Measurements from ENCODE around the gene APBB1. TPM values are rescaled to one million over a fixed set of nuclear protein-coding genes. Genes with fewer than 3 reads are reported as not detected.

APBB1 gene
- total and polyA plus RNA-seq, 2 experiments from 2014 or later, result 188 to 193 TPM

DNA sequence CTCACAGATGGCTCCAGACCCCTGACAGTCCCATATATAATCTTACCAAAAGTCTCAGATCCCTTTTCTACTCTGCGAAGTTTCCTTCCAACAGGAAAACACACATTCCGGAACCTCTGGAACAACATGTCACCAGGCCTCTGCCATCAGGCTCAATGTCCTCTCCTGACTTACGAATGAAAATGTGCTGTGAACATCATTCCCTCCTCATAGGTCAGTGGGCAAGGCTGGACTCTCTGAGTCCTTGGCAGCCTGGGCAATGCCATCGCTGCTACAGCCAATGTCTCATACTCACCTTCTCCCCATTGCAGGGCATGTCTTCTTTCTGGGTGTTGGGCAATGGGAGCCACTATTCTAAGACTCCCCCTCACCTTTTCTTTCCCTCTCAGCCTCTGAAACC, 23.5 kb upstream of the APBB1 start:
- TF ChIP-seq, protein P1, sequence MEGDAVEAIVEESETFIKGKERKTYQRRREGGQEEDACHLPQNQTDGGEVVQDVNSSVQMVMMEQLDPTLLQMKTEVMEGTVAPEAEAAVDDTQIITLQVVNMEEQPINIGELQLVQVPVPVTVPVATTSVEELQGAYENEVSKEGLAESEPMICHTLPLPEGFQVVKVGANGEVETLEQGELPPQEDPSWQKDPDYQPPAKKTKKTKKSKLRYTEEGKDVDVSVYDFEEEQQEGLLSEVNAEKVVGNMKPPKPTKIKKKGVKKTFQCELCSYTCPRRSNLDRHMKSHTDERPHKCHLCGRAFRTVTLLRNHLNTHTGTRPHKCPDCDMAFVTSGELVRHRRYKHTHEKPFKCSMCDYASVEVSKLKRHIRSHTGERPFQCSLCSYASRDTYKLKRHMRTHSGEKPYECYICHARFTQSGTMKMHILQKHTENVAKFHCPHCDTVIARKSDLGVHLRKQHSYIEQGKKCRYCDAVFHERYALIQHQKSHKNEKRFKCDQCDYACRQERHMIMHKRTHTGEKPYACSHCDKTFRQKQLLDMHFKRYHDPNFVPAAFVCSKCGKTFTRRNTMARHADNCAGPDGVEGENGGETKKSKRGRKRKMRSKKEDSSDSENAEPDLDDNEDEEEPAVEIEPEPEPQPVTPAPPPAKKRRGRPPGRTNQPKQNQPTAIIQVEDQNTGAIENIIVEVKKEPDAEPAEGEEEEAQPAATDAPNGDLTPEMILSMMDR (IDR thresholded peaks at IDR 0.05; ENCODE audit: low read depth, low read length), result no peak
- no peak for DNase-seq (ENCODE audit: low read depth in 1 of 2, low spot score in 1 of 2)
- Histone ChIP-seq H3K36me3 (no peaks in the 10 kb centered on the region), H3K27ac (no peak overlapping the region), H3K4me3 (no peak overlapping the region), H3K4me1 (ENCODE audit: low read depth) (peaks cover 15% of the 10 kb centered on the region), H3K9me3 (ENCODE audit: low read depth) (no peaks in the 10 kb centered on the region), H3K27me3 (no peaks in the 10 kb centered on the region)

GRCh38 chr11:6440906-6441358, 22.0 kb upstream of the APBB1 start, which contains the start of gene HPX:
Gene HPX, minus strand, starts transcription at chr11:6440987. Its CDS starts 24 bp downstream, at chr11:6440963.
- H3K9me3 ChIP-seq (ENCODE audit: low read depth), result no peaks in the 10 kb centered on the region
- H3K36me3 ChIP-seq, result no peaks in the 10 kb centered on the region
- H3K4me1 ChIP-seq (ENCODE audit: low read depth), result peaks cover 15% of the 10 kb centered on the region
- no peak within 1 kb of the TSS for H3K4me3 ChIP-seq
- H3K27me3 ChIP-seq, result no peaks in the 10 kb centered on the region
- TF ChIP-seq, protein P1 (IDR thresholded peaks at IDR 0.05; ENCODE audit: low read depth, low read length), result no peak
- DNase-seq (ENCODE audit: low read depth in 1 of 2, low spot score in 1 of 2), result peak in 1 of 2 donors; percentile 1
- no peak within 1 kb of the TSS for H3K27ac ChIP-seq

- Histone ChIP-seq H3K4me3 (no peak overlapping the region), H3K4me1 (ENCODE audit: low read depth) (peaks cover 15% of the 10 kb centered on the region), H3K27me3 (no peaks in the 10 kb centered on the region), H3K36me3 (no peaks in the 10 kb centered on the region), H3K9me3 (ENCODE audit: low read depth) (no peaks in the 10 kb centered on the region), H3K27ac (no peak overlapping the region)
- TF ChIP-seq, protein P1 (IDR thresholded peaks at IDR 0.05; ENCODE audit: low read depth, low read length), result peak; percentile 84
- peak; percentile 68 to 69 for DNase-seq (ENCODE audit: low read depth in 1 of 2, low spot score in 1 of 2)
Observed at GRCh38 chr11:6438979-6439571, 20.2 kb upstream of the APBB1 start.

DNA sequence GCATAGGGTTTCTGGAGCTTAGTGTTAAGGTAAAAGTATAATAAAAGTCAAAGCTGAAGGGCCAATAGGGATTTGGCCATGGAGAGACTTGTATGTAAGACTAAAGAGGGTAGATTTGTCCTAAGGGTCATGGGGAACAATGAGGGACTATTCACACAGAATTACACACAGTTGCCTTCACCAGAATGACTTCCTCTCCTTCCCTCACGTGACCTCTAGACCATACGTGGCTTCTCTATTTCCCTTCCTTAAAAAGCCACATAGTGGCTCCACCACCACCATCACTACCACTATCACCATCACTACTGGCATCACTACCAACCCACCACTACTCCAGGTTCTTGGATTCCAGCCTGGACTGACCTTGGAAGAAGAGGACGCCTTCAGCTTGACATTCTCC, 19.1 kb upstream of the APBB1 start:
- H3K9me3 ChIP-seq (ENCODE audit: low read depth), result no peaks in the 10 kb centered on the region
- H3K27me3 ChIP-seq, result no peaks in the 10 kb centered on the region
- H3K4me1 ChIP-seq (ENCODE audit: low read depth), result peaks cover 15% of the 10 kb centered on the region
- no peak overlapping the region for H3K27ac ChIP-seq
- no peaks in the 10 kb centered on the region for H3K36me3 ChIP-seq
- DNase-seq (ENCODE audit: low read depth in 1 of 2, low spot score in 1 of 2), result no peak
- H3K4me3 ChIP-seq, result no peak overlapping the region
- TF ChIP-seq, protein P1 (IDR thresholded peaks at IDR 0.05; ENCODE audit: low read depth, low read length), result no peak

- TF ChIP-seq, protein P1 (IDR thresholded peaks at IDR 0.05; ENCODE audit: low read depth, low read length), result no peak
- H3K27me3 ChIP-seq, result no peaks in the 10 kb centered on the region
- H3K4me1 ChIP-seq (ENCODE audit: low read depth), result peaks cover 15% of the 10 kb centered on the region
- no peak overlapping the region for H3K4me3 ChIP-seq
- H3K36me3 ChIP-seq, result no peaks in the 10 kb centered on the region
- H3K9me3 ChIP-seq (ENCODE audit: low read depth), result no peaks in the 10 kb centered on the region
- no peak for DNase-seq (ENCODE audit: low read depth in 1 of 2, low spot score in 1 of 2)
- no peak overlapping the region for H3K27ac ChIP-seq
Observed at GRCh38 chr11:6437423-6437822, 18.5 kb upstream of the APBB1 start.
